Hematopoietic multipotent progenitor cell treated with erythropoietin and hydrocortisone succinate and interleukin-3 and kit ligand, for 8 days (in vitro differentiated cells): ENCODE measurements around the gene MAPKAPK3.

ENCODE experiments used
- DNase-seq: peaks from one replicate; pipeline ENCODE4 v3.0.0-alpha.2; 2015

Gene MAPKAPK3

GRCh38 chr3:50609071-50609762 is 7.7 kb upstream of the MAPKAPK3 start:
- DNase-seq: no peak

GRCh38 chr3:50609763-50610085 is 7.2 kb upstream of the MAPKAPK3 start:
- DNase-seq: no peak

- peak; percentile 90 for DNase-seq
Measured at GRCh38 chr3:50610181-50610971, 6.6 kb upstream of the MAPKAPK3 start.

GRCh38 chr3:50610992-50611463 is 5.9 kb upstream of the MAPKAPK3 start:
- no peak for DNase-seq

GRCh38 chr3:50611464-50612233 is 5.3 kb upstream of the MAPKAPK3 start, which contains the start of gene CISH:
Gene CISH (minus strand): TSS chr3:50611774. CDS start chr3:50611650, 124 bp downstream.
- peak; percentile 99 for DNase-seq

GRCh38 chr3:50612234-50612882 is 4.6 kb upstream of the MAPKAPK3 start:
- peak; percentile 91 for DNase-seq

GRCh38 chr3:50612970-50613846 is 3.7 kb upstream of the MAPKAPK3 start:
- no peak for DNase-seq

GRCh38 chr3:50615190-50615589 is 1.8 kb upstream of the MAPKAPK3 start:
- DNase-seq: no peak

GRCh38 chr3:50616003-50616769 is 765 bp upstream of the MAPKAPK3 start:
- DNase-seq: peak; percentile 91

GRCh38 chr3:50616770-50617095 is 218 bp upstream of the MAPKAPK3 start:
- DNase-seq: peak; percentile 94

- DNase-seq: no peak
Measured at GRCh38 chr3:50617911-50618481, 1.0 kb downstream of the MAPKAPK3 start.

- DNase-seq: peak; percentile 57
Measured at GRCh38 chr3:50620420-50620819, 3.5 kb downstream of the MAPKAPK3 start.

GRCh38 chr3:50620820-50621219 is 3.9 kb downstream of the MAPKAPK3 start:
- DNase-seq: peak; percentile 75

- DNase-seq: no peak
Measured at GRCh38 chr3:50622881-50623280, 5.9 kb downstream of the MAPKAPK3 start.

GRCh38 chr3:50623840-50624474 is 7.0 kb downstream of the MAPKAPK3 start:
- peak; percentile 49 for DNase-seq

- DNase-seq: no peak
Measured at GRCh38 chr3:50624634-50625033, 7.7 kb downstream of the MAPKAPK3 start.

GRCh38 chr3:50625231-50626182 is 8.6 kb downstream of the MAPKAPK3 start:
- no peak for DNase-seq

- no peak for DNase-seq
Measured at GRCh38 chr3:50626401-50626800, 9.4 kb downstream of the MAPKAPK3 start.

- DNase-seq: peak; percentile 55
Measured at GRCh38 chr3:50627407-50628051, 10.6 kb downstream of the MAPKAPK3 start.
